ENCODE measurements around the gene PNMA5.
"Not testable (repeated sequence)": the region's sequence is repeated elsewhere in the genome, so short reads cannot be mapped to it uniquely, and the experiment has no call there.

The PNMA5 gene
- 0 to 0.38 (median 0.06) reads per million in 9 experiments for total RNA-seq

- Mint-ChIP-seq H3K27ac (no peak within 1 kb of the TSS), H3K4me1 (ENCODE audit: low read depth in 2 of 2) (peaks cover 3 to 5% of the 10 kb centered on the region in 2 donors), H3K9me3 (no peaks in the 10 kb centered on the region), H3K27me3 (peaks cover 0 to 6% of the 10 kb centered on the region in 2 donors), H3K36me3 (ENCODE audit: insufficient read depth) (no peaks in the 10 kb centered on the region), H3K4me3 (no peak within 1 kb of the TSS)
- DNase-seq = no peak
- ATAC-seq (replicated peaks) = no peak
Measured at GRCh38 chrX:152993933-152994332, at the start of gene PNMA5. PNMA5 (minus strand) TSS chrX:152994116; CDS start chrX:152991598, 2,518 bp downstream.

DNA sequence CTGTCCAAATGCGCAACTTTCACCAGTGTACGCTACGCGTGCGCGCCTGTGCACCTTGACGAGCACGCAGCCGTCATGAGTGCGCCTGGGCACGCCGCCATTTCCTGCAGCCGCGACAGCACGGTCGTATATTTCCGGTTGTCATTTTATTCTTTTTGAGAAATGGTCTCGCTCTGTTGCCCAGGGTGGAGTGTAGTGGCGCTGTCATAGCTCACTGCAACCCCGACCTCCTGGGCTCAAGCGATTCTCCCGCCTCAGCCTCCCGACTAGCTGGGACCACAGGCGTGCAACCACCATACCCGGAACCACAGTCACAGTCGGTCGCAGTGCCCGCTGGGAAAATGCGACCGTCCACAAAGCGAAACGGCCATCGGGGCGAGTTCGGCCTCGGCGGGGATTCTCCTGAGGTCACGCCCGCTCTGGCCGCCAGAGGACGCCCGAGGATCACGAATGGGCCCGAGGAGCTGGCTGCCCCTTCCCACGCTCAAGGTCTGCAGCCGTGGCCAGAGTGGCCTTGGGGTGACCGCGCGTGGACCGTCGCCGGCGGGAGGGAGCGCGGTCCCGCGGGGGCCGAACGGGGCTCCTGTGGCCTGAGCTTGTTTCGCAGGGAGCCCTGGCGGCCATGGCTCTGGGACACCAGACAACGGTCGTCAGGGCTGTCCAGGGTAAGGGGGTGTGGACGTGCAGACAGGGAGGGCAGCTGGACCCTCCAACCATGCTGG, 38.6 kb upstream of the PNMA5 start:
- Mint-ChIP-seq H3K27me3 (no peaks in the 10 kb centered on the region), H3K36me3 (ENCODE audit: insufficient read depth) (no peaks in the 10 kb centered on the region), H3K27ac (peak overlapping the region; percentile 78 to 80), H3K4me1 (ENCODE audit: low read depth in 2 of 2) (peaks cover 3 to 7% of the 10 kb centered on the region in 2 donors), H3K4me3 (peak overlapping the region; percentile 74 to 77), H3K9me3 (no peaks in the 10 kb centered on the region)
- peak; percentile 55 to 59 (median 57) for DNase-seq
- ATAC-seq (replicated peaks) = peak; percentile 76

GRCh38 chrX:153030801-153031200, 36.9 kb upstream of the PNMA5 start:
- H3K4me3 Mint-ChIP-seq = no peak overlapping the region
- H3K27me3 Mint-ChIP-seq = no peaks in the 10 kb centered on the region
- DNase-seq (no peak), ATAC-seq (replicated peaks) (no peak)
- H3K27ac Mint-ChIP-seq = no peak overlapping the region
- H3K9me3 Mint-ChIP-seq = no peaks in the 10 kb centered on the region
- H3K36me3 Mint-ChIP-seq (ENCODE audit: insufficient read depth) = no peaks in the 10 kb centered on the region
- H3K4me1 Mint-ChIP-seq (ENCODE audit: low read depth in 2 of 2) = peaks cover 3 to 7% of the 10 kb centered on the region in 2 donors

- Mint-ChIP-seq H3K9me3 (no peaks in the 10 kb centered on the region), H3K27ac (no peak overlapping the region), H3K36me3 (ENCODE audit: insufficient read depth) (no peaks in the 10 kb centered on the region), H3K4me1 (ENCODE audit: low read depth in 2 of 2) (peaks cover 3 to 7% of the 10 kb centered on the region in 2 donors), H3K27me3 (no peaks in the 10 kb centered on the region), H3K4me3 (no peak overlapping the region)
- DNase-seq (no peak), ATAC-seq (replicated peaks) (no peak)
Measured at GRCh38 chrX:153029875-153030274, 36.0 kb upstream of the PNMA5 start.

GRCh38 chrX:153029162-153029561, 35.2 kb upstream of the PNMA5 start:
- Mint-ChIP-seq H3K4me1 (ENCODE audit: low read depth in 2 of 2) (peaks cover 3 to 7% of the 10 kb centered on the region in 2 donors), H3K27me3 (no peaks in the 10 kb centered on the region), H3K9me3 (no peaks in the 10 kb centered on the region), H3K27ac (peak overlapping the region in 1 of 2 donors; percentile 38), H3K36me3 (ENCODE audit: insufficient read depth) (no peaks in the 10 kb centered on the region), H3K4me3 (peak overlapping the region in 1 of 2 donors; percentile 39)
- no peak for DNase-seq
- no peak for ATAC-seq (replicated peaks)

- not testable (repeated sequence) for H3K9me3 Mint-ChIP-seq; ATAC-seq (replicated peaks); H3K27me3 Mint-ChIP-seq; H3K4me1 Mint-ChIP-seq (ENCODE audit: low read depth in 2 of 2); H3K36me3 Mint-ChIP-seq (ENCODE audit: insufficient read depth)
- Mint-ChIP-seq H3K27ac (peak overlapping the region in 1 of 2 donors; percentile 38), H3K4me3 (peak overlapping the region in 1 of 2 donors; percentile 39)
- peak in 1 of 3 experiments; percentile 11 for DNase-seq
Measured at GRCh38 chrX:153028487-153028886, 34.6 kb upstream of the PNMA5 start.

DNA sequence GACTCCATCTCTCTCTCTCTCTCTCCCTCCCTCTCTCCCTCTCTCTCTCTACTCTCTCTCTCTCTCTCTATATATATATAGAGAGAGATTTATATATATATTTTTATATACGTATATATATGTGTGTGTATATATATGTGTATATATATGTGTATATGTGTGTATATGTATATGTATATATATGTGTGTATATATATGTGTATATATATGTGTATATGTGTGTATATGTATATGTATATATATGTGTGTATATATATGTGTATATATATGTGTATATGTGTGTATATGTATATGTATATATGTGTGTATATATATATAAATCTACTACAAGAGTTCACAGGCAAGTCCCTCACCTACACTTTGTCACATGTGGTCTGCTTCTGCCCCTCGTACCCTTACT, 32.6 kb upstream of the PNMA5 start:
- not testable (repeated sequence) for H3K9me3 Mint-ChIP-seq; DNase-seq; H3K36me3 Mint-ChIP-seq (ENCODE audit: insufficient read depth); H3K4me1 Mint-ChIP-seq (ENCODE audit: low read depth in 2 of 2); ATAC-seq (replicated peaks); H3K27me3 Mint-ChIP-seq; H3K27ac Mint-ChIP-seq; H3K4me3 Mint-ChIP-seq

DNA sequence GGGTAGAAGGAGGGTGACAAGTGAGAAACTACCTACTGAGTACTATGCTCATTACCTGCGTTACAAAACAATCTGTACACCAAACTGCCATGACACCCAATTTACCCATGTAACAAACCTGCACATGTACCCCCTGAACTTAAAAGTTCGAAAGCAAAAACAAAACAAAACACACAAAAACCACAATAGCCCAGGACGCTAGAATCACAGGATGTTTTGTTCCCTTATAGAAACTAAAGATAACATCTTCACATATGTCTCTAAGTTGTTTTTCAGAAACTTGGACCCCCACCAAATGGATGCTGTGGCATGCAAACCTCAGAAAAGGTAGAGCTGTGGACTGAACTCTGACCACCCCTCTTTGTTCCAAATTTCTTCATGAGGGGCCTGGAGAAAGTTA, 25.2 kb upstream of the PNMA5 start:
- Mint-ChIP-seq H3K4me3 (peak overlapping the region in 1 of 2 donors; percentile 26), H3K4me1 (ENCODE audit: low read depth in 2 of 2) (peaks cover 11% of the 10 kb centered on the region in 2 donors), H3K27me3 (peaks cover 0 to 8% of the 10 kb centered on the region in 2 donors), H3K27ac (peak overlapping the region; percentile 56 to 67), H3K9me3 (no peaks in the 10 kb centered on the region), H3K36me3 (ENCODE audit: insufficient read depth) (no peaks in the 10 kb centered on the region)
- DNase-seq (no peak), ATAC-seq (replicated peaks) (peak; percentile 14)

- not testable (repeated sequence) for H3K27ac Mint-ChIP-seq; H3K4me3 Mint-ChIP-seq; H3K27me3 Mint-ChIP-seq; H3K36me3 Mint-ChIP-seq (ENCODE audit: insufficient read depth); H3K9me3 Mint-ChIP-seq; ATAC-seq (replicated peaks); DNase-seq
- H3K4me1 Mint-ChIP-seq (ENCODE audit: low read depth in 2 of 2) = peaks cover 11% of the 10 kb centered on the region in 2 donors
Measured at GRCh38 chrX:153017174-153017573, 23.3 kb upstream of the PNMA5 start.

DNA sequence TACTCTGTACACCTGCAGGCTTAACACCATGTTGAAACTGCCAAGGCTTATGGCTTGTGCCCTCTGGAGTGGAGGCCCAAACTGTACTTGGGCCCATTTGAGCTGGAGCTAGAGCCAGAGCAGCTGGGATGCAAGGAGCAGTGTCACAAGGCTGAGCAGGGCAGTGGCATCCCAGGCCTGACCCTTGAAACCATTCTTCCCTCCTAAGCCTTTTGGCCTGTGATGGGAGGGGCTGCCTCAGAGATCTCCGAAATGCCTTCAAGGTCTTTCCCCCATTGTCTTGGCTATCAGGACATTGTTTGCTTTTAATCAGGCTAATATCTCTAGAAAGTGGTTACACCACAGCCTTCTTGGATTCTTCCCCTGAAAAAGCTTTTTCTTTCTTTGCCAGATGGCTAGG, 10.9 kb upstream of the PNMA5 start:
- no peak for ATAC-seq (replicated peaks)
- peaks cover 7 to 11% of the 10 kb centered on the region in 2 donors for H3K27me3 Mint-ChIP-seq
- no peaks in the 10 kb centered on the region for H3K4me1 Mint-ChIP-seq (ENCODE audit: low read depth in 2 of 2)
- no peak overlapping the region for H3K4me3 Mint-ChIP-seq
- no peaks in the 10 kb centered on the region for H3K9me3 Mint-ChIP-seq
- no peak overlapping the region for H3K27ac Mint-ChIP-seq
- no peak for DNase-seq
- no peaks in the 10 kb centered on the region for H3K36me3 Mint-ChIP-seq (ENCODE audit: insufficient read depth)

- Mint-ChIP-seq H3K9me3 (no peaks in the 10 kb centered on the region), H3K4me3 (no peak overlapping the region), H3K4me1 (ENCODE audit: low read depth in 2 of 2) (no peaks in the 10 kb centered on the region), H3K27me3 (peaks cover 7 to 11% of the 10 kb centered on the region in 2 donors), H3K27ac (no peak overlapping the region), H3K36me3 (ENCODE audit: insufficient read depth) (no peaks in the 10 kb centered on the region)
- ATAC-seq (replicated peaks) (no peak), DNase-seq (no peak)
Measured at GRCh38 chrX:153003981-153004380, 10.1 kb upstream of the PNMA5 start.

DNA sequence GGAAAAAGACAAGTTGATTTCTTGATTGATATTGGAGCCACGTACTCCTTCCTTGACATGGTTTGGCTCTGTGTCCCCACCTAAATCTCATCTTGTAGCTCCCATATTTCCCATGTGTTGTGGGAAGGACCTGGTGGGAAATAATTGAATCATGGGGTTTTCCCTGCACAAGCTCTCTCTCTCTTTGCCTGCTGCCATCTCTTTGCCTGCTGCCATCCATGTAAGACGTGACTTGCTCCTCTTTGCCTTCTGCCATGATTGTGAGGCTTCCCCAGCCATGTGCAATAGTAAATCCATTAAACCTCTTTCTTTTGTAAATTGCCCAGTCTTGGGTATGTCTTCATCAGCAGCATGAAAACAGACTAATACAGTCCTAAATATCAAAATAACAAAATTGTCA, 8.3 kb upstream of the PNMA5 start:
- not testable (repeated sequence) for DNase-seq; H3K36me3 Mint-ChIP-seq (ENCODE audit: insufficient read depth); H3K4me1 Mint-ChIP-seq (ENCODE audit: low read depth in 2 of 2); H3K4me3 Mint-ChIP-seq; H3K27ac Mint-ChIP-seq; ATAC-seq (replicated peaks); H3K27me3 Mint-ChIP-seq; H3K9me3 Mint-ChIP-seq

DNA sequence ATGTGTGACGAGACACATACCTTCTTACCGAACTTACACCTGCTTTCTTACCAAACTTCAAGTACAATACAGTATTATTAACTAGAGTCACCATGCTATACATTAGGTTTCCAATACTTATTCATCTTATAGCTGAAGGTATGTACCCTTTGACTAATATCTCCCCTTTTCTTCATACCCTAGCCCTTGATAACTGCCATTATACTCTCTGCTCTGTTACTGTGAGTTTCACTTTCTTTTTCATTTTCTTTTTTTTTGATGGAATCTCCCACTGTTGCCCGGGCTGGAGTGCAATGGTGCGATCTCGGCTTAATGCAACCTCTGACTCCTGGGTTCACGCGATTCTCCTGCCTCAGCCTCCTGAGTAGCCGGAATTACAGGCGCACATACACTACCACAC, 3.4 kb upstream of the PNMA5 start:
- ATAC-seq (replicated peaks) (no peak), DNase-seq (no peak)
- Mint-ChIP-seq H3K27me3 (no peaks in the 10 kb centered on the region), H3K27ac (peak overlapping the region; percentile 16 to 28), H3K9me3 (no peaks in the 10 kb centered on the region), H3K4me3 (peak overlapping the region in 1 of 2 donors; percentile 58), H3K4me1 (ENCODE audit: low read depth in 2 of 2) (peaks cover 0 to 5% of the 10 kb centered on the region in 2 donors), H3K36me3 (ENCODE audit: insufficient read depth) (no peaks in the 10 kb centered on the region)

- H3K9me3 Mint-ChIP-seq = no peaks in the 10 kb centered on the region
- ATAC-seq (replicated peaks) (no peak), DNase-seq (no peak)
- H3K27me3 Mint-ChIP-seq = peaks cover 0 to 6% of the 10 kb centered on the region in 2 donors
- no peak overlapping the region for H3K4me3 Mint-ChIP-seq
- H3K27ac Mint-ChIP-seq = no peak overlapping the region
- peaks cover 0 to 3% of the 10 kb centered on the region in 2 donors for H3K4me1 Mint-ChIP-seq (ENCODE audit: low read depth in 2 of 2)
- no peaks in the 10 kb centered on the region for H3K36me3 Mint-ChIP-seq (ENCODE audit: insufficient read depth)
Measured at GRCh38 chrX:152992115-152992514, 1.8 kb downstream of the PNMA5 start.
